Stimulated activated CD8-positive, alpha-beta memory T cell treated with anti-CD3 and anti-CD28 coated beads, Interleukin-7, amount 100 ng/mL, for 4 hours (primary cell): ENCODE data around the gene AP1G2.
"Not testable (repeated sequence)": the region's sequence is repeated elsewhere in the genome, so short reads cannot be mapped to it uniquely, and the experiment has no call there.

Experiments used
- DNase-seq, 2 donors: peaks; one replicate each; pipeline ENCODE4 v3.0.0-alpha.2; 2020; ENCODE audit warnings: low read depth in 2 of 2

Gene AP1G2

DNA sequence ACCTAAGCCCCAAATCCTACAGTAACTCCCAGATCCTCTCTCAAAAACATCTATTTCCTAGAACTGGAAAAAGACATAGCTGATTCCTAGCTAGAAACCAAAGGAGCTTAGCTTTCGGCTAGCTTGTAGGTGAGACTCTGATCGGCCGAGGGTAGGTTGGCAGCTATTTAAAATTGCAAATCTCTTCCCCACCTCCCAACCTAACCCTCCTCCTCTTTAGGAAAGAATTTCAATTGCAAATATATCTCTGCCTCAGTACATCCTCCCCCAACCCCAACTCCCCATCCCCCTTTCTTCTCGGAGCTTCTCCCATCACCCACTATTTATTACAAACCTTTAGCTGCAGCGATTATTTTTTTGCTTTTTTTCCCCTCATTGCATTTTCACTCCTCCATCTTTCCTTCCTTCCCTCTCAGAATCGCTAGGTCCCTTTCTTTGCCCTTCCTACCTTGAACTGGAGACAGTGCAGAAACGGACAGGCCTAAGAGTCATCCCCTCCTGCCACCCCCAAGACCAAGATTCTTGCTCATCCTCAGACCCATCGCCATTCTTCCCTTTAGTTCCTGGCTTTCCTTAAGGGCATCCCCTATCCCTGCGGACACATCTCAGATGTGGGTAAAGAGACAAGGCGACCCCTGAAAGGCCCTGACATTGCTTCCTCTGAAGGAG is 29.4 kb downstream of the AP1G2 start:
- DNase-seq = no peak

- DNase-seq = no peak
These were observed 30.1 kb downstream of the AP1G2 start for GRCh38 chr14:23537351-23538049.

GRCh38 chr14:23536906-23537305 is 30.7 kb downstream of the AP1G2 start:
- DNase-seq = not testable (repeated sequence)

DNA sequence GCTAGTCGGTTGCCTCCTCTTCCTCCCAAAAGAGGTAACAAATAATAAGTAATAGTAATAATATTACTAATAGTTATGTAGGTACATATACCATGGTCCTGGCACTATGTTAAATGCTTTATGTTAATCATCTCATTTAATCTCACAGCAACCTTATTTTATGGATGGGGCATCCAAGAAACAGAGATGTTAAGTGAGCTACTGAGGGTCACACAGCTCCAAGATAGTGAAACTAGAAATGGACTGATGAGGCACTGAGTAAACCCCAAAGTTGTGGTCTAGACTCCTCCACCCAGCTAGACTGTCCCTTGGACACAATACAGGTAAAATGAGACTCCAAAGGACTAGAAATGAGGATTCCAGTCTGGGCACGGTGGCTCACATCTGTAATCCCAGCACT is 31.1 kb downstream of the AP1G2 start:
- DNase-seq = no peak

DNA sequence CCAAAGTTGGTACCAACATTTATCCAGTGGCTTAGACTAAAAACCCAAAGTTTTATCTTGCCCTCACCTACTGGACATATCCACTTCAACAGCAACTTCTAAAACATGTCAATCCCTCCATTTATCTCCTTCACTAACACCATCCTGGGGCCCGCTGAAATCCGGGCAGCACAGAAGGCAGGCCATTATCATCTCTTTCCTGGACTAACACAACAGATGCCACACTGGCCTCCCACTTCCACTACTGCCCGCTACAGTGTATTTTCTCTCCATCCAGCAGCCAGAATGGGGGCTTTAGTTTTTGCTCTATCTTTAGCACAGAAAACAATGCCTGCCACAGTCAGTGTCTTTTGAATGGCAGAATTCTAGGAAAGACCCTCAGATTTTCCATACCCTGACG is 31.6 kb downstream of the AP1G2 start:
- no peak for DNase-seq

DNA sequence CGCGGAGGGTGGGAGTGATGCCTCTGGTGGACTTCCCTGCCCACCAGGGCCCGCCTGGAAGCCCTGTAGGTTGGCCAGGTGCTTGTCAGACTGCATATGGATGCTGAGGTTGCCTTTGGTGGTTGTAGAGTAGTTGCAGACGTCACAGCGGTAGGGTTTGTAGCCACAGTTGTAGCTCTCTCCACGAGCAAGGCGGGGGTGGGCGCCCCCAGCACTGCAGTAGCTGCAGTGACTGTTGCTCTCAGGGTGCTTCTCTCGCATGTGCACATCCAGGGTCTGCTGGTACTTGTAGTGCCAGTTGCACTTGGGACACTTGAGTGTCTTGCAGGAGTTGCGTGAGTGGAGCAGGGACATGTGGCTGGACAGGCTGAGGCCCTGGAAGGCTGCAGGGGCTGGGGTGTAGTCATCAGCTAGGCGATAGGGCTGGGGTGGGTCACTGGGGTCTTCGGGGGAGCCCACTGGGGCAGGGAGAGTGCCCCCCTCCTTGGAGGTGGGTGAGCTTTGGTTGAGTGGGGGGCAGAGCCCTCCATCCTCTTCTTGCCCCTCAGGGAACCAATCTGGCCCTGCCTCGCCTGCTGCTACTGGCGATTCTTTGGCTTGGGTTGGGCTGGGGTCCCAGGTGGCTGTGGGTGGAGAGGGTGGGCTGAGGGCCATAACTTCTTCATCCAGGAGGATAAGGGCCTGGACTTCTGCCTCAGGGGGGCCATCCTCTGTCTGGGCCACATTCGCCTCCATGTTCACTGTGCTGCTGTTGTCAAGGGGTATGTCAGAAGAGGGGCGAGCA is 33.7 kb downstream of the AP1G2 start:
- no peak for DNase-seq

- no peak for DNase-seq
These were observed 34.9 kb downstream of the AP1G2 start for GRCh38 chr14:23532658-23533057.

DNA sequence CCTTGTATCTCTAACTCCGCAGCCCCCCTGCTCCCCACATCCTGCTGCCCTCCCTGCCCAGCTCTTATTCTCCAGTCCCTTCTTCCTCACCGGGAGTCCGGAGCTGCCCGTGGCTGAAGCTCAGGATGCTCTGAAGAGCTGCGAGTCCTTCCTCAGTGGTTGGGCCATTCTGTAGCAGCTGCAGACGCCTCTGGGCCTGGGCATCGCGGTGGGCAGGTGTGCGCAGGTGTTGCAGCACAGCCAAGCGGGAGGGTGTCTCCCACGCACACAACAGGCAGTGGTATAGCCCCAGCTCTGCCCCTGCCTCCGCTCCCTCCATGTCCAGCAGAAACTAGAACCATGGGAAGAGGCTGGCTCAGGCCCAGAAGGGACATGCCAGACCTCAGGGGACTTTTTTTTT is 36.2 kb downstream of the AP1G2 start:
- no peak for DNase-seq

DNA sequence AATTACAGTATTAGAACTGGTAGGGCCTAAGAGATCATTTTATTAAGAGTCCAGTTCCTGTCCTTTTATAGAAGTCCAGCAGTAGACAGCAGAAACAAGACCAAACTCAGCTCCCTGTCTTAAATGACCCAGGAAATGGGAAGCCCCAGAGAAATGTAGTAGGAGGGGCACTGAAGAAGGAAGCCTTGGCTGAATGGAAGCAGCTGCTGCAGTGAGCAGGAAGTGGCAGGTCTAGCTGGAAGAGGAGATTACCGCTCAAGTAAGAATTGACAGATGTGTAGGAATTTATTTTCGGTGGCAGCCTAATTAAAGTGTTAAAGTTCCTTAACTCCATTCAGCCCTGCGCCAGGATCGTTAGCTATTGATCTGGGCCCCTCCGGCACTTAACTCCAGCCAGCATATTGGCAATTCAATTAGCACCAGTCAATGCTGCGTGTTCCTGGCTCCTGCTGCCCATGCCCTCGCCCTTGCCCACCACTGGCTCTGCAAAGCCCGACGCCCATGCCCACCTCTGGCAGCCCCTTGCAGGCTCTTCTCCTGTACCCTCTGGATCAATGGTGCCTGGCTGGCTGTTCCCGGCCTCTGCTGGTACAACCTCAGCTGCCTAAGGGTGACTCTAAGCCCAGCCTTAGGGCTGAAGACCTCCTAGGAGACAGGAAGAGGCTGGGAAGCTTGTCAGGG is 37.1 kb downstream of the AP1G2 start:
- DNase-seq = no peak

- DNase-seq = no peak
These were observed 38.6 kb downstream of the AP1G2 start for GRCh38 chr14:23529016-23529415.

GRCh38 chr14:23528555-23528954 is 39.0 kb downstream of the AP1G2 start:
- no peak for DNase-seq

DNA sequence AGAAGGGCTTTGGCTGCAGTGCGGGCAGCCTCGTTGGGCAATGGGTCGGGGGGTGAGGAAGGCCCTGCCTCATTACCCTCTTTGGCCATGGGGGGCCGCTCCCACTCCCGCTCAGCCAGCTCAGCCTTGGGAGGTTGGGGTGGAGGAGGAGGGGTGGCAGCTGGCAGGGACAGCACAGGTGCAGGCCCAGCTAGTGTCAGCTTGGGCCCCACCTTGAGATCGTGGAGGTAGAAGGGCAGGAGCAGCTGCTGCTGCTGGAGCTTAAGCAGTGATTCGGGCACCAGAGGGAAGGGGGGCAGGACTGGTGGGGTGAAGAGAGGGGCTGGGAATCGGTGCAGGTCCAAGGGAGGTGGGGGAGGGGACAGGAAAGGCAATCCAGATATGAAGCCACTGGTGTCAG is 42.0 kb downstream of the AP1G2 start:
- DNase-seq = no peak

- no peak for DNase-seq
These were observed 42.6 kb downstream of the AP1G2 start for GRCh38 chr14:23524954-23525353.

DNA sequence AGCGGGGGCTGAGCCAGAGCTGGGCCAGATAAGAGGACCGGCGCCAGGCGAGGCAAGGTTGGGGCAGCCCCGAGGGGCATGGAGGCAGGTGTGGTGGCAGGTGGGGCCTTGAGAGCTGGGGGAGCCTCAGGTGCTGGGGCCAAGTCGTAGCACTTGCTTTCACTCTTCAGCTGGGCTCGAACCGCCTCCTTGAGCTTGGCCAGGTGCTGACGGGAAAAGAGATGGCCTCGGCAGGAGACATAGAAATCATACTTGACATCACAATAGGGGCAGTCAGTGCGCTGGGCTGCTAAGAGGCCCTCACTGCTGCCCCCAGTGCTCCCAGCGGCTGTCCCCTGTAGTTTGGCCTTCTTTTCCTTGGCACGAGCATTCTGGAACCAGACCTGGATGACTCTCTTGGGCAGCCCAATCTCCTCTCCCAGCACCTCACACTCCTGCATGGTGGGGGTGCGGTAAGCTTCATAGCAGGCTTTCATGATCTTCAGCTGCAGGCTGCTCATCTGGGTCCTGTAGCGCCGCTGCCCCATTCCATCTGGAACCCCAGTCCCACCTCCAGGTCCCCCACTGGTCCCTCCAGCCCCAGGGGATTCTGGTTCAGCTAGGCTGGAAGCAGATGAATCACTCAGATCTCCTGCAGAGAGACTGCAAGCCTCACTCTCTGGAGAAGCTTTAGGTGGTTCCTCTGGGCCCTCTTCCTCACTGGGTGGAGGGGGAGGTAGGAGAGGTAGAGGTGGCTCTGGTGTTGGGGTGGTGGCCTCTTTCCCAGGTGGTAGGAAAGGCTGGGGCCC is 44.2 kb downstream of the AP1G2 start:
- DNase-seq = no peak

DNA sequence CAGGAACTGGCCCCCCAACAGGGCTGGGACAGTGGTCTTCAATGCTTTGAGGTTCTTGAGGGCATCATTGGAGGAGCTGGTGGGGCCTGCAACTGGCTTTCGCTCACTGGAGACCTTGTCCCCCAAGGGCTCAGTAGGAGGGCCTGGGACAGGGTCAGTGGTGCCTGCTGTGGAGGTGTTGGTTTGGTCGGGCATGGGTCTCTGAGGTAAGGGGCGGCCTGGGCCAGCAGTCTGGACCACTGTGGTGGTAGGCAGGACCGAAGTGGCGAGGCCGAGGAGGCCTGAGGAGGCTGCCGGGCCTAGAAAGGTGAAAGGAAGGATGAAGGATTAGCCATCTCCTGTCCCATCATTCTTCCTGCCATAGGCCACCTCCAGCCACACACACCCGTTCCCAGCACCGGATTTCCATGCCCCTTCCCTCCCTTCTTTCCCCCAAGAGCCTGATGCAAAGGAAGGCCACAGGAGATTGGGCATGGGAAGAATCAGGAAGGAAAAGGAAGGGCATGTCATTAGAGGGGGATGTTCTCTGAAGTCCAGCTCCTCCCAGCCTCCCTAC is 44.9 kb downstream of the AP1G2 start:
- no peak for DNase-seq

DNA sequence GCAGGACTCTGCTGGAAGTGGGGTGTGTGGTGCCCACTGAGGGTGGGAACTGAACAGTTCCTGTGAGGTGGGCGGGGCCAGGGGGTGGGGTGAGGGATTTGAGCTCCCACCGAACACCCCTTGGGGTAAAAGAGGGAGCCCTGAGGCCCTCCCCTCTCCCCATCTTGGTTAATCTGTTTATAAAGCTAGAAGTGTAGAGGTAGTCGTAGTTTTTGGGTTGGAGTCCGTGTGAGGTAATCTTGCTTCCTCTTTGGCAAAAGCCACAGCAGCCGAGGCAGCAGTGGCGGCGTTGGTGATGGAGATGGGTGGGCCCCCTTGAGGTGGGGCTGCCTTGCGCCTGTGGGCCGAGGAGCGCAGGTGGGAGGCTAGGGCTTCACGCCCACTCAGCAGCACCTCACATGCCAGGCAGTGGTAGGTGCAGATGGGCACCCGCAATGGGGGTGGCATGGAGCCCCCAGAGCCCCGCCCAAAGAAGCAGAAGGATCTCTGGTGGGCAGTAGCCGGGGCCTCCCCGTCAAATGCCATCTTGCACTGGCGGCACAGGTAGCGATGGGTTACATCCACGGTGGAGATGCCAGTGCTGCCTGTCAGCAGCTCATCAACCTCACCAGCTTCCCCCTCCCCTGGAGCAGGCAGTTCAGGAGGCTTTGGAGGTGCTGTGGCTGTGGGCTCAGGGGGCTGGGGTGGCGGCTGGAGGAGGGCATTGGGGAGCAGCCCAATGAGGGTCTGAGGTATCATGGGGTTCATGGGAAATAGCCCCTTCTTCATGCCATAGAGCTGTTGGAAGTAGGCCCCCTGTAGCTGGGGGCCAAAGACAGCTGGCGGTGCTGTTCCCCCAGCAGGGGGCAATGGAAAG is 45.6 kb downstream of the AP1G2 start:
- no peak for DNase-seq

DNA sequence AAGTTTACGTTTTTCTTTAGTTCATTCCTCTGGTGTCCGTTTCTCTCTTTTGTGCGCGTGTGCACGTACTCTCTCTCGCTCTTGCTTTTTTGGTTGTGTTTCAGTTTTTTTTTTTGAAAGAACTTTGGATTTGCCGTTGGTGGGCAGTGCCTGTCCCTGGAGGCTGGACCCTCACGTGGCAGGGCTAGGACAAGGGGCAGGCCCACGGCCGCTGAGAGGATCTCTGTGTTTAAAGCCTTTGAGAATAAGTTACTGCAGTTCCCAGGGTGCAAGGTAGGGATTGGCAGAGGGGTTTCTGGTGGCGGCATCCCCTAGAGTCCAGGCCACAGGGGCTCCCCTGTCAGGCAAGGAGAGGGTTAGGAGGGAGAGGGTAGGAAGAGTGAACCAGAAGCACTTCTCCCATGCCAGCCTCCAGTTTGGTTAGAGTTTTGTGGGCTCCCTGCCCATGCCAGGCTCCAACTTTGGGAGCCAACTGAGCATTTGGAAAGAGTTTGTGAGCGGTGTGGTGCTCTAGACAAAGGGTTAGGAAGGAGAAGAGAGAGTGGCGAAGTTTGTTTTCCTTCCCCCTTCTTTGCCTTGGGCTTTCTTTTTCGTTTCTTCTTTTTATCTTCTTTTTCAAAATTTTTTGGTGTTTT is 46.6 kb downstream of the AP1G2 start:
- DNase-seq = no peak

GRCh38 chr14:23518709-23519108 is 48.9 kb downstream of the AP1G2 start:
- DNase-seq = no peak

GRCh38 chr14:23517650-23518326 is 49.8 kb downstream of the AP1G2 start:
- DNase-seq = no peak
